H1 (cell line): Measurements from ENCODE around the gene MAP2K2. TPM values are rescaled to one million over a fixed set of nuclear protein-coding genes. Genes with fewer than 3 reads are reported as not detected.

Source experiments
- CTCF ChIA-PET: fragments of 300-600 bp; sonication (Branson Sonifier 250); formaldehyde crosslinking; loops from one replicate; lab custom pipeline; 2021; ENCODE audit not compliant: partially characterized antibody; lab: Charles Lee
- POLR2A ChIA-PET: fragments of 300-600 bp; sonication (Branson Sonifier 250); formaldehyde crosslinking; loops from one replicate; lab custom pipeline; 2021; ENCODE audit warnings: inconsistent platforms; ENCODE audit not compliant: partially characterized antibody; lab: Charles Lee
- DNase-seq, 2 experiments: peaks; one replicate each; pipeline versions ENCODE4 v3.0.0 to v3.0.0-alpha.2; 2010 to 2022; ENCODE audit warnings: low spot score in 2 of 2, low read depth in 1 of 2, mixed read lengths in 1 of 2
- FAIRE-seq: peaks from 2 replicates; lab custom pipeline; 2011; peaks lifted over from hg19 to GRCh38; lab: Jason Lieb, UNC
- H2AFZ ChIP-seq: 2 replicates; pipeline ENCODE4 v1.8.1; 2012; ENCODE audit warnings: low read length, inconsistent platforms
- H2AK5ac ChIP-seq: 2 replicates; pipeline ENCODE4 v1.6.1; 2013; ENCODE audit warnings: low read depth, low read length
- H2BK120ac ChIP-seq: replicated peaks from 2 replicates; pipeline ENCODE3; 2013; ENCODE audit warnings: low read depth, low read length, inconsistent platforms
- H2BK12ac ChIP-seq: 2 replicates; pipeline ENCODE4 v1.6.1; 2013; ENCODE audit warnings: low read depth, low read length
- H2BK15ac ChIP-seq: 2 replicates; pipeline ENCODE4 v1.6.1; 2013; ENCODE audit warnings: low read length
- H2BK20ac ChIP-seq: 2 replicates; pipeline ENCODE4 v1.6.1; 2013; ENCODE audit warnings: low read length
- H2BK5ac ChIP-seq: 2 replicates; pipeline ENCODE4 v1.6.1; 2013; ENCODE audit warnings: low read depth, low read length
- H3K14ac ChIP-seq: 2 replicates; pipeline ENCODE4 v1.6.1; 2013; ENCODE audit warnings: inconsistent platforms; ENCODE audit not compliant: insufficient read length
- H3K18ac ChIP-seq: 2 replicates; pipeline ENCODE4 v1.6.1; 2013; ENCODE audit warnings: low read length; ENCODE audit errors: extremely low read depth
- H3K23ac ChIP-seq: 2 replicates; pipeline ENCODE4 v1.6.1; 2013; ENCODE audit warnings: inconsistent platforms; ENCODE audit not compliant: insufficient read length
- H3K23me2 ChIP-seq: 2 replicates; pipeline ENCODE4 v1.6.1; 2013; ENCODE audit warnings: low read depth, low read length
- H3K27ac ChIP-seq: 2 replicates; pipeline ENCODE4 v1.6.1; 2011; ENCODE audit warnings: low read depth, low read length, inconsistent platforms
- H3K27me3 ChIP-seq, 4 experiments: replicated peaks in 1 of 4; 1 replicate in 1 of 4; 2 replicates in 3 of 4; pipeline versions ENCODE4 v1.6.1 to v1.8.1; 2011 to 2013; ENCODE audit warnings: low read length in 3 of 4, mild to moderate bottlenecking in 3 of 4, inconsistent platforms in 2 of 4, mixed read lengths in 2 of 4, moderate library complexity in 1 of 4; ENCODE audit not compliant: control insufficient read depth in 3 of 4, insufficient read depth in 3 of 4; ENCODE audit errors: extremely low read depth in 1 of 4
- H3K36me3 ChIP-seq, 4 experiments: 2 replicates each; pipeline versions ENCODE4 v1.6.1 to v1.8.1; 2011 to 2013; ENCODE audit warnings: mild to moderate bottlenecking in 4 of 4, low read length in 3 of 4, moderate library complexity in 2 of 4, control low read depth in 1 of 4, inconsistent platforms in 1 of 4; ENCODE audit not compliant: insufficient read depth in 4 of 4, control insufficient read depth in 2 of 4
- H3K4ac ChIP-seq: replicated peaks from 2 replicates; pipeline ENCODE3; 2013; ENCODE audit warnings: low read length, low read depth, mixed read lengths, inconsistent platforms; ENCODE audit not compliant: insufficient read length
- H3K4me1 ChIP-seq, 4 experiments: replicated peaks in 1 of 4; 1 replicate in 1 of 4; 2 replicates in 3 of 4; pipeline versions ENCODE4 v1.6.1 to v1.8.1; 2011 to 2013; ENCODE audit warnings: low read length in 3 of 4, inconsistent platforms in 2 of 4, mixed read lengths in 1 of 4; ENCODE audit not compliant: insufficient read depth in 4 of 4, control insufficient read depth in 3 of 4
- H3K4me2 ChIP-seq, 2 experiments: 2 replicates each; pipeline versions ENCODE4 v1.6.1 to v1.8.1; 2011 to 2013; ENCODE audit warnings: low read depth in 2 of 2, low read length in 2 of 2, control low read depth in 1 of 2, inconsistent platforms in 1 of 2, mild to moderate bottlenecking in 1 of 2; ENCODE audit not compliant: insufficient read depth in 1 of 2
- H3K4me3 ChIP-seq, 4 experiments: fragments of 200-600, 300-600 bp in 1 of 4; sonication (generic), shearing (Covaris generic), sonication (Bioruptor Twin) in 1 of 4; 2 replicates each; pipeline versions ENCODE4 v1.5.1 to v1.8.1; 2011 to 2016; ENCODE audit warnings: low read length in 4 of 4, low read depth in 3 of 4, control low read depth in 2 of 4, inconsistent platforms in 2 of 4, mild to moderate bottlenecking in 2 of 4, mixed read lengths in 1 of 4, moderate library complexity in 1 of 4; ENCODE audit not compliant: insufficient read depth in 2 of 4; ENCODE audit errors: extremely low read depth in 1 of 4
- H3K56ac ChIP-seq: replicated peaks from 2 replicates; pipeline ENCODE3; 2013; ENCODE audit warnings: low read depth, mild to moderate bottlenecking, mixed read lengths, low read length, inconsistent platforms; ENCODE audit not compliant: insufficient read length
- H3K79me1 ChIP-seq: 2 replicates; pipeline ENCODE4 v1.6.1; 2013; ENCODE audit warnings: low read depth, low read length, control low read depth
- H3K79me2 ChIP-seq, 2 experiments: 2 replicates each; pipeline versions ENCODE4 v1.6.1 to v1.8.1; 2012 to 2013; ENCODE audit warnings: low read length in 2 of 2, mild to moderate bottlenecking in 2 of 2, inconsistent platforms in 1 of 2; ENCODE audit not compliant: insufficient read depth in 2 of 2, control insufficient read depth in 1 of 2
- H3K9ac ChIP-seq, 4 experiments: replicated peaks in 1 of 4; 1 replicate in 1 of 4; 2 replicates in 3 of 4; pipeline versions ENCODE4 v1.6.1 to v1.8.1; 2011 to 2013; ENCODE audit warnings: low read depth in 3 of 4, low read length in 3 of 4, control low read depth in 2 of 4, mild to moderate bottlenecking in 2 of 4, moderate library complexity in 2 of 4, inconsistent platforms in 1 of 4; ENCODE audit errors: extremely low read depth in 1 of 4
- H3K9me3 ChIP-seq, 2 experiments: 2 replicates each; pipeline versions ENCODE4 v1.6.1 to v1.8.1; 2012 to 2013; ENCODE audit warnings: mild to moderate bottlenecking in 2 of 2, moderate library complexity in 2 of 2, control low read depth in 1 of 2, inconsistent platforms in 1 of 2, low read depth in 1 of 2, low read length in 1 of 2, mixed read lengths in 1 of 2; ENCODE audit not compliant: insufficient read depth in 2 of 2
- H4K20me1 ChIP-seq, 2 experiments: replicated peaks in 1 of 2; 2 replicates each; pipeline versions ENCODE3 to v1.8.1; 2011 to 2013; ENCODE audit warnings: inconsistent platforms in 2 of 2, low read length in 2 of 2, mild to moderate bottlenecking in 1 of 2; ENCODE audit not compliant: insufficient read depth in 2 of 2, control insufficient read depth in 1 of 2
- H4K5ac ChIP-seq: 2 replicates; pipeline ENCODE4 v1.6.1; 2013; ENCODE audit warnings: low read length, low read depth, mixed read lengths, inconsistent platforms; ENCODE audit not compliant: insufficient read length
- H4K8ac ChIP-seq: 2 replicates; pipeline ENCODE4 v1.8.0; 2013; ENCODE audit warnings: mild to moderate bottlenecking, moderate library complexity, low read length, inconsistent platforms; ENCODE audit not compliant: insufficient read depth; ENCODE audit errors: extremely low read depth
- H4K91ac ChIP-seq: replicated peaks from 2 replicates; pipeline ENCODE3; 2013; ENCODE audit warnings: low read length, mixed read lengths, inconsistent platforms; ENCODE audit not compliant: insufficient read length
- CTBP2 ChIP-seq: IDR thresholded peaks from 2 replicates; pipeline ENCODE4 v1.7.0; 2011; ENCODE audit warnings: borderline replicate concordance, mild to moderate bottlenecking, moderate library complexity, mixed read lengths, low read length; ENCODE audit not compliant: insufficient read depth, insufficient read length
- E2F6 ChIP-seq: IDR thresholded peaks from 2 replicates; pipeline ENCODE4 v1.6.1; 2012; ENCODE audit warnings: inconsistent platforms
- EGR1 ChIP-seq: IDR thresholded peaks from 2 replicates; pipeline ENCODE4 v1.6.1; 2011; ENCODE audit warnings: low read depth, low read length, borderline replicate concordance
- EP300 ChIP-seq, 2 experiments: IDR thresholded peaks; 1 replicate in 1 of 2; 2 replicates in 1 of 2; pipeline ENCODE4 v1.6.1; 2011 to 2012; ENCODE audit warnings: low read depth in 2 of 2, low read length in 2 of 2, mild to moderate bottlenecking in 2 of 2, borderline replicate concordance in 1 of 2, inconsistent platforms in 1 of 2, moderate library complexity in 1 of 2
- EZH2 ChIP-seq: fragments of 200-600 bp; sonication (generic); IDR thresholded peaks from 2 replicates; pipeline ENCODE4 v1.7.1; 2012; ENCODE audit warnings: low read depth, mild to moderate bottlenecking, moderate library complexity, low read length, inconsistent platforms; ENCODE audit not compliant: severe bottlenecking
- GABPA ChIP-seq: IDR thresholded peaks from 2 replicates; pipeline ENCODE4 v1.6.1; 2011; ENCODE audit warnings: mild to moderate bottlenecking, low read length, moderate library complexity, borderline replicate concordance; ENCODE audit not compliant: insufficient read depth
- JUN ChIP-seq: IDR thresholded peaks from 2 replicates; pipeline ENCODE4 v1.6.1; 2011; ENCODE audit warnings: low read depth, mild to moderate bottlenecking, improper control_type of control experiment, low read length
- RBBP5 ChIP-seq: IDR thresholded peaks from 2 replicates; pipeline ENCODE4 v1.7.1; 2012; ENCODE audit warnings: low read depth, mild to moderate bottlenecking, inconsistent platforms, low read length, moderate library complexity, borderline replicate concordance
- SUZ12 ChIP-seq: fragments of 200-600 bp; sonication (generic); IDR thresholded peaks from 2 replicates; pipeline ENCODE4 v1.6.1; 2012; ENCODE audit warnings: mild to moderate bottlenecking, inconsistent platforms, low read length, moderate library complexity, mixed read lengths
- TCF12 ChIP-seq: IDR thresholded peaks from 2 replicates; pipeline ENCODE4 v1.6.1; 2011; ENCODE audit warnings: low read depth, mild to moderate bottlenecking, low read length
- WGBS, 2 experiments: shearing (Covaris generic) in 1 of 2; methylation state at CpG; one replicate each; pipeline versions ENCODE4 v1.1.6 to v1.1.7; 2013 to 2015; ENCODE audit warnings: low lambda C conversion rate in 2 of 2, mixed read lengths in 2 of 2, inconsistent platforms in 1 of 2, low coverage in 1 of 2, missing lambda C conversion rate in 1 of 2; ENCODE audit not compliant: insufficient replicate concordance in 2 of 2, insufficient coverage in 1 of 2, insufficient read length in 1 of 2; ENCODE audit errors: extremely low coverage in 1 of 2, missing lambda C conversion rate in 1 of 2; 5-methylcytosine and 5-hydroxymethylcytosine counted together
- polyA plus RNA-seq, 7 experiments: library from polyadenylated mRNA; depleted of rRNA in 3 of 7; stranded (reverse) in 5 of 7; unstranded in 2 of 7; fragments of >200 nt in 5 of 7; fragments of 200-250 nt in 2 of 7; gene quantifications; 1 replicate in 5 of 7; 2 replicates in 1 of 7; 4 replicates in 1 of 7; pipeline versions ENCODE4 v1.2.1 to v1.2.3, GENCODE V29; 2011 to 2013; ENCODE audit warnings: missing spikeins in 2 of 7, mixed read lengths in 2 of 7
- total RNA-seq: library from RNA; stranded (reverse); fragmentation: NEBNext Ultra II Directional; extraction: Animal tissue kit (Norgen Biotek cat#: 25700); gene quantifications from 2 replicates; pipeline ENCODE4 v1.2.1, GENCODE V29; 2021
- TF ChIP-seq, protein P1 (sequence below): IDR thresholded peaks from 2 replicates; pipeline ENCODE4 v1.6.1; 2012; ENCODE audit warnings: inconsistent platforms

MAP2K2 gene
- total and polyA plus RNA-seq, 2 of the 8 experiments (the other 6 are each of a cell fraction or from before 2014, with no cell fraction given): 111 to 162 TPM

- Histone ChIP-seq H3K4ac (no peak overlapping the region), H4K8ac (no peak overlapping the region), H3K36me3 (peaks cover 8 to 45% (median 31%) of the 10 kb centered on the region in 4 experiments), H4K5ac (no peak overlapping the region), H3K23me2 (no peaks in the 10 kb centered on the region), H2AFZ (no peak overlapping the region), H2BK20ac (no peak overlapping the region), H3K9me3 (peaks cover 0 to 5% of the 10 kb centered on the region in 2 experiments; a peak in 1 of 4 replicates), H2BK15ac (no peak overlapping the region), H3K4me3 (no peak overlapping the region), H4K20me1 (peaks cover 12 to 13% of the 10 kb centered on the region in 2 experiments), H3K18ac (no peak overlapping the region), H3K9ac (no peak overlapping the region), H3K56ac (no peak overlapping the region), H3K4me1 (no peaks in the 10 kb centered on the region), H3K23ac (no peak overlapping the region), H3K27me3 (no peaks in the 10 kb centered on the region), H3K79me1 (peaks cover 4% of the 10 kb centered on the region), H2AK5ac (no peak overlapping the region), H2BK5ac (no peak overlapping the region), H2BK12ac (no peak overlapping the region), H3K4me2 (no peak overlapping the region), H3K14ac (no peak overlapping the region), H4K91ac (no peak overlapping the region), H3K27ac (no peak overlapping the region), H3K79me2 (peaks cover 0 to 1% of the 10 kb centered on the region in 2 experiments; a peak in 2 of 4 replicates), H2BK120ac (no peak overlapping the region)
- ChIA-PET POLR2A (interaction anchor here (1.3 kb wide), 1 partner anchor 9 kb away, joined by 4 read pairs; no protein-coding TSS in a partner anchor), CTCF (interaction anchor here (0.6 to 9.6 kb wide), 5 partner anchors 23 to 119 kb away, joined by 3 to 42 read pairs (median 4); no protein-coding TSS in a partner anchor)
- DNase-seq (no peak), FAIRE-seq (no peak)
- WGBS, 2 experiments: 84% methylated on average over 20 of the region's 22 CpGs; no CpG with 5 or more reads in 1 of the 2 experiments
- TF ChIP-seq TCF12 (no peak), EGR1 (no peak), EZH2 (no peak), RBBP5 (no peak), EP300 (IDR thresholded peaks at IDR 0.05; ENCODE audit: borderline replicate concordance in 1 of 2, low read depth in 2 of 2, low read length in 2 of 2) (no peak), GABPA (no peak), SUZ12 (no peak), E2F6 (no peak), CTBP2 (no peak), JUN (no peak)
- TF ChIP-seq, protein P1, sequence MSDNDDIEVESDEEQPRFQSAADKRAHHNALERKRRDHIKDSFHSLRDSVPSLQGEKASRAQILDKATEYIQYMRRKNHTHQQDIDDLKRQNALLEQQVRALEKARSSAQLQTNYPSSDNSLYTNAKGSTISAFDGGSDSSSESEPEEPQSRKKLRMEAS: no peak
Observed at GRCh38 chr19:4113398-4114088, 10.4 kb downstream of the MAP2K2 start.
